ENCODE measurements around the gene C4orf17. TPM values are rescaled to one million over a fixed set of nuclear protein-coding genes. Genes with fewer than 3 reads are reported as not detected.

Gene C4orf17
- total RNA-seq, 1 donor, result not detected

- H3K4me3 ChIP-seq (ENCODE audit: low read depth, low read length), result peak within 1 kb of the TSS; percentile 92
- DNase-seq (ENCODE audit: low read depth), result peak; percentile 99
- TF ChIP-seq, protein P1, sequence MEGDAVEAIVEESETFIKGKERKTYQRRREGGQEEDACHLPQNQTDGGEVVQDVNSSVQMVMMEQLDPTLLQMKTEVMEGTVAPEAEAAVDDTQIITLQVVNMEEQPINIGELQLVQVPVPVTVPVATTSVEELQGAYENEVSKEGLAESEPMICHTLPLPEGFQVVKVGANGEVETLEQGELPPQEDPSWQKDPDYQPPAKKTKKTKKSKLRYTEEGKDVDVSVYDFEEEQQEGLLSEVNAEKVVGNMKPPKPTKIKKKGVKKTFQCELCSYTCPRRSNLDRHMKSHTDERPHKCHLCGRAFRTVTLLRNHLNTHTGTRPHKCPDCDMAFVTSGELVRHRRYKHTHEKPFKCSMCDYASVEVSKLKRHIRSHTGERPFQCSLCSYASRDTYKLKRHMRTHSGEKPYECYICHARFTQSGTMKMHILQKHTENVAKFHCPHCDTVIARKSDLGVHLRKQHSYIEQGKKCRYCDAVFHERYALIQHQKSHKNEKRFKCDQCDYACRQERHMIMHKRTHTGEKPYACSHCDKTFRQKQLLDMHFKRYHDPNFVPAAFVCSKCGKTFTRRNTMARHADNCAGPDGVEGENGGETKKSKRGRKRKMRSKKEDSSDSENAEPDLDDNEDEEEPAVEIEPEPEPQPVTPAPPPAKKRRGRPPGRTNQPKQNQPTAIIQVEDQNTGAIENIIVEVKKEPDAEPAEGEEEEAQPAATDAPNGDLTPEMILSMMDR (IDR thresholded peaks at IDR 0.05; ENCODE audit: insufficient read depth, low read depth, low read length), result no peak
Observed at GRCh38 chr4:99563310-99564186, 52.7 kb downstream of the C4orf17 start, which contains the start of gene TRMT10A. TSS of gene TRMT10A (minus strand) at chr4:99564039. CDS start at chr4:99559338, 4,701 bp downstream.

DNA sequence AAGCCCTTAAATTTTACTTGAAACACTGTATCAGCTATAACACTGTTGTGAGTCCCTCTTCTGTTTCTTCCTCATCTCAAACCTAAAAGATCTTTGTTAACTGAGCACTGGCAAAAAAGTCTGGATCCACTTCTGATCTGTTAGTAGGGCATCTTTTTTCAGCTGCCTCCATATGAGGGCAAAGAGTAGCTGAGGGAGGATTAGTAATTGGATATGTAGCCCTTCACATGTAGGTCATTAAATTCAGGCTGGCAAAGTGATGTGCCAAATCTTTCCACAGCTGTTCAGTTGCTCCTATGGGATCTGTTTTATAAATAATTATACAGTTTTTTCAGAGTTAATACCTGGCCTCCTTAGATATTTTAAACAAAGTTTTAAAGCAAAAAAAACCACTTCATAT is 54.1 kb downstream of the C4orf17 start:
- DNase-seq (ENCODE audit: low read depth), result no peak
- TF ChIP-seq, protein P1 (IDR thresholded peaks at IDR 0.05; ENCODE audit: insufficient read depth, low read depth, low read length), result no peak
- H3K4me3 ChIP-seq (ENCODE audit: low read depth, low read length), result no peak overlapping the region

- TF ChIP-seq, protein P1 (IDR thresholded peaks at IDR 0.05; ENCODE audit: insufficient read depth, low read depth, low read length), result no peak
- H3K4me3 ChIP-seq (ENCODE audit: low read depth, low read length), result no peak overlapping the region
- DNase-seq (ENCODE audit: low read depth), result no peak
Observed at GRCh38 chr4:99571883-99572282, 61.1 kb downstream of the C4orf17 start.

GRCh38 chr4:99572527-99573240 is 61.9 kb downstream of the C4orf17 start:
- DNase-seq (ENCODE audit: low read depth), result peak; percentile 45
- no peak overlapping the region for H3K4me3 ChIP-seq (ENCODE audit: low read depth, low read length)
- TF ChIP-seq, protein P1 (IDR thresholded peaks at IDR 0.05; ENCODE audit: insufficient read depth, low read depth, low read length), result no peak

DNA sequence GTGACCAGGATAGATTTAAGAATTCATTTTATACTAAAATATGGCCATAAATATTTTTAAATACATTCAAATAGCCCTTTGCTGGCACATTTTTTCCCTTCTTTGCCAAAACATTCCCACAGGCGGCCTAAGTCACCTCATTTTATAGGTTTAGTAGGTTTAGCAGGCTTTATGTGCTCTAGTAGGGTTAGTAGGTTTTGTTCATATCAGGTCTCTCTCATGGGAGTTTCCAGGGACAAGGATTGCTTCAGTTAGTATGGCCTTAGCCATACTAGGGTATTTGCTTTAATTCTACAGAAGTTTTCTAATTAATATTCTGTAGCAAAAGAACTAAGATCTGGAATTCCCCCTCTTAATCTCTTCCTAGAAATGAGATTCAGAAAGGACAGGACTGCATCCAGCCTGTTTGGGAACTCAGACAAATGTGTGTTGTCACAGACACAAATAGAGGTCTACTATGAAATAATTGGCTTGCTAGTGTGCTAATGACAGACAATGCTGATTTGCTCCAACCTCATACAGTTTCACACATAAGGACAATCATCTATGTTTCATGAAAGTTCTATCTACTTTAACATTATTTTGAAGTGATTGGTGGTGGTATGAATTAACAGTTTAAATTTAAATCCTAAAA is 63.0 kb downstream of the C4orf17 start:
- DNase-seq (ENCODE audit: low read depth), result no peak
- TF ChIP-seq, protein P1 (IDR thresholded peaks at IDR 0.05; ENCODE audit: insufficient read depth, low read depth, low read length), result no peak
- no peak overlapping the region for H3K4me3 ChIP-seq (ENCODE audit: low read depth, low read length)

- TF ChIP-seq, protein P1 (IDR thresholded peaks at IDR 0.05; ENCODE audit: insufficient read depth, low read depth, low read length), result no peak
- H3K4me3 ChIP-seq (ENCODE audit: low read depth, low read length), result no peak within 1 kb of the TSS
- no peak for DNase-seq (ENCODE audit: low read depth)
Observed at GRCh38 chr4:99574530-99575324, 63.9 kb downstream of the C4orf17 start, which contains the start of gene MTTP. TSS of gene MTTP (plus strand) at chr4:99574824. CDS start at chr4:99574910, 86 bp downstream.
